IMR-90 (cell line): ENCODE measurements around the gene SETD2. TPM values are rescaled to one million over a fixed set of nuclear protein-coding genes. Genes with fewer than 3 reads are reported as not detected.

Experiments
- ATAC-seq: fragments of 200-7000 bp; cut with Tn5 transposase; 2 replicates; pipeline ENCODE4 v1.9.1; 2020; ENCODE audit warnings: low read depth, mild to moderate bottlenecking, moderate library complexity
- BruUV-seq: library from RNA; stranded (reverse); fragments of 400-500 nt; replicated peaks from 2 replicates; lab custom pipeline; 2021; lab: Mats Ljungman, UMichigan
- CTCF ChIA-PET: fragments of 300-600 bp; formaldehyde crosslinking; extraction: SDS; loops from one replicate; lab custom pipeline; 2021; ENCODE audit warnings: antibody characterized with exemption; lab: Yijun Ruan, JAX
- POLR2A ChIA-PET: fragments of 300-600 bp; sonication (Branson Sonifier 250); formaldehyde crosslinking; loops from one replicate; lab custom pipeline; 2022; ENCODE audit warnings: antibody characterized with exemption; ENCODE audit not compliant: unreplicated experiment; lab: Charles Lee
- DNase-seq: peaks from one replicate; pipeline ENCODE4 v3.0.0; 2013
- H2AFZ ChIP-seq: replicated peaks from 2 replicates; pipeline ENCODE3; 2013; ENCODE audit warnings: low read length, mild to moderate bottlenecking; ENCODE audit not compliant: poor library complexity
- H2AK5ac ChIP-seq: 2 replicates; pipeline ENCODE4 v1.6.1; 2013; ENCODE audit warnings: low read depth, low read length, inconsistent platforms
- H2AK9ac ChIP-seq: replicated peaks from 2 replicates; pipeline ENCODE3; 2013; ENCODE audit warnings: mild to moderate bottlenecking, low read depth, low read length, moderate library complexity; ENCODE audit not compliant: poor library complexity
- H2BK120ac ChIP-seq: 2 replicates; pipeline ENCODE4 v1.6.1; 2013; ENCODE audit warnings: low read depth, low read length, inconsistent platforms
- H2BK15ac ChIP-seq: 3 replicates; pipeline ENCODE4 v1.6.1; 2013; ENCODE audit warnings: low read depth, low read length, inconsistent platforms
- H2BK20ac ChIP-seq: 2 replicates; pipeline ENCODE4 v1.6.1; 2013; ENCODE audit warnings: low read depth, mild to moderate bottlenecking, inconsistent platforms, low read length, moderate library complexity
- H2BK5ac ChIP-seq: 2 replicates; pipeline ENCODE4 v1.6.1; 2013; ENCODE audit warnings: mild to moderate bottlenecking, low read depth, low read length, inconsistent platforms; ENCODE audit not compliant: poor library complexity, severe bottlenecking
- H3K14ac ChIP-seq: replicated peaks from 2 replicates; pipeline ENCODE4 v1.6.1; 2013; ENCODE audit warnings: low read depth, low read length, inconsistent platforms
- H3K18ac ChIP-seq: 2 replicates; pipeline ENCODE4 v1.6.1; 2013; ENCODE audit warnings: low read depth, low read length, control low read depth
- H3K23ac ChIP-seq: 2 replicates; pipeline ENCODE4 v1.6.1; 2013; ENCODE audit warnings: low read depth, low read length, inconsistent platforms
- H3K27ac ChIP-seq: 2 replicates; pipeline ENCODE4 v1.5.1; 2013; ENCODE audit warnings: mild to moderate bottlenecking, control low read depth, low read length; ENCODE audit not compliant: insufficient read depth
- H3K27me3 ChIP-seq: 2 replicates; pipeline ENCODE4 v1.6.1; 2013; ENCODE audit warnings: low read length; ENCODE audit not compliant: control insufficient read depth, insufficient read depth
- H3K36me3 ChIP-seq: 2 replicates; pipeline ENCODE4 v1.6.1; 2013; ENCODE audit warnings: low read length, mixed read lengths; ENCODE audit not compliant: control insufficient read depth, insufficient read depth
- H3K4ac ChIP-seq: 2 replicates; pipeline ENCODE4 v1.6.1; 2013; ENCODE audit warnings: low read depth, low read length, inconsistent platforms
- H3K4me1 ChIP-seq: 2 replicates; pipeline ENCODE4 v1.6.1; 2013; ENCODE audit warnings: low read length, mixed read lengths; ENCODE audit not compliant: control insufficient read depth, insufficient read depth
- H3K4me2 ChIP-seq: 2 replicates; pipeline ENCODE4 v1.6.1; 2013; ENCODE audit warnings: low read depth, mild to moderate bottlenecking, control low read depth, low read length, moderate library complexity
- H3K4me3 ChIP-seq: 2 replicates; pipeline ENCODE4 v1.5.1; 2013; ENCODE audit warnings: low read depth, mild to moderate bottlenecking, control low read depth, low read length, moderate library complexity; ENCODE audit not compliant: insufficient read depth
- H3K56ac ChIP-seq: 2 replicates; pipeline ENCODE4 v1.6.1; 2013; ENCODE audit warnings: low read length, inconsistent platforms; ENCODE audit not compliant: insufficient read depth; ENCODE audit errors: extremely low read depth
- H3K79me1 ChIP-seq, 2 experiments: 2 replicates each; pipeline ENCODE4 v1.6.1; 2013; ENCODE audit warnings: low read length in 2 of 2, inconsistent platforms in 1 of 2, low read depth in 1 of 2
- H3K9ac ChIP-seq: 2 replicates; pipeline ENCODE4 v1.6.1; 2013; ENCODE audit warnings: low read depth, low read length, control low read depth
- H3K9me1 ChIP-seq: 2 replicates; pipeline ENCODE4 v1.6.1; 2013; ENCODE audit warnings: low read length, inconsistent platforms; ENCODE audit not compliant: insufficient read depth
- H3K9me3 ChIP-seq: 2 replicates; pipeline ENCODE4 v1.6.1; 2013; ENCODE audit warnings: low read length; ENCODE audit not compliant: control insufficient read depth, insufficient read depth
- H4K20me1 ChIP-seq: 2 replicates; pipeline ENCODE4 v1.6.1; 2013; ENCODE audit warnings: low read length, inconsistent platforms; ENCODE audit not compliant: insufficient read depth
- H4K5ac ChIP-seq: 2 replicates; pipeline ENCODE4 v1.6.1; 2013; ENCODE audit warnings: mild to moderate bottlenecking, low read depth, low read length, control low read depth
- H4K8ac ChIP-seq, 2 experiments: 2 replicates each; pipeline ENCODE4 v1.6.1; 2013; ENCODE audit warnings: low read depth in 2 of 2, low read length in 2 of 2, control low read depth in 1 of 2, inconsistent platforms in 1 of 2
- H4K91ac ChIP-seq: 2 replicates; pipeline ENCODE4 v1.6.1; 2013; ENCODE audit warnings: low read depth, low read length, inconsistent platforms; ENCODE audit not compliant: insufficient read depth
- BHLHE40 ChIP-seq: fragments of 150-350 bp; IDR thresholded peaks from 2 replicates; pipeline ENCODE4 v1.6.1; 2016; ENCODE audit warnings: mild to moderate bottlenecking, low read depth, low read length
- CEBPB ChIP-seq: IDR thresholded peaks from 2 replicates; pipeline ENCODE4 v1.6.1; 2012; ENCODE audit warnings: low read depth, low read length, improper control_type of control experiment
- CHD1 ChIP-seq: IDR thresholded peaks from 2 replicates; pipeline ENCODE4 v1.6.1; 2012; ENCODE audit warnings: low read depth, low read length, improper control_type of control experiment
- FOS ChIP-seq: fragments of 150-350 bp; IDR thresholded peaks from 2 replicates; pipeline ENCODE4 v1.6.1; 2016; ENCODE audit warnings: low read depth, low read length
- MAFK ChIP-seq: IDR thresholded peaks from 2 replicates; pipeline ENCODE4 v1.6.1; 2012; ENCODE audit warnings: low read depth, low read length, improper control_type of control experiment
- MAZ ChIP-seq: IDR thresholded peaks from 2 replicates; pipeline ENCODE4 v1.6.1; 2012; ENCODE audit warnings: low read depth, mild to moderate bottlenecking, low read length, improper control_type of control experiment, moderate library complexity, borderline replicate concordance
- MXI1 ChIP-seq: IDR thresholded peaks from 2 replicates; pipeline ENCODE4 v1.6.1; 2012; ENCODE audit warnings: low read depth, mild to moderate bottlenecking, low read length, moderate library complexity, borderline replicate concordance
- NFE2L2 ChIP-seq: fragments of 150-350 bp; IDR thresholded peaks from 2 replicates; pipeline ENCODE4 v1.6.1; 2016; ENCODE audit warnings: low read depth, mild to moderate bottlenecking, low read length
- POLR2A ChIP-seq: IDR thresholded peaks from 2 replicates; pipeline ENCODE4 v1.6.1; 2012; ENCODE audit warnings: mild to moderate bottlenecking, low read depth, low read length
- RAD21 ChIP-seq: IDR thresholded peaks from 2 replicates; pipeline ENCODE4 v1.6.1; 2012; ENCODE audit warnings: low read length, improper control_type of control experiment
- RCOR1 ChIP-seq: IDR thresholded peaks from 2 replicates; pipeline ENCODE4 v1.6.1; 2012; ENCODE audit warnings: mild to moderate bottlenecking, low read length, improper control_type of control experiment; ENCODE audit not compliant: insufficient replicate concordance
- SMC3 ChIP-seq: fragments of 150-350 bp; IDR thresholded peaks from 2 replicates; pipeline ENCODE4 v1.6.1; 2016; ENCODE audit warnings: low read depth, mild to moderate bottlenecking, antibody characterized with exemption, low read length, moderate library complexity
- whole genome bisulfite sequencing, 2 experiments: methylation state at CpG; one replicate each; pipeline versions ENCODE4 v1.1.5 to v1.1.7; 2013; ENCODE audit warnings: missing lambda C conversion rate in 2 of 2; ENCODE audit not compliant: insufficient read length in 1 of 2; ENCODE audit errors: extremely low coverage in 2 of 2; 5-methylcytosine and 5-hydroxymethylcytosine counted together
- dilution Hi-C: fragments of 300-500 bp; cut with HindIII; formaldehyde crosslinking; loops from one replicate; pipeline ENCODE4 v1.14.3; 2018; ENCODE audit warnings: low sequenced_read_pairs; ENCODE audit not compliant: unreplicated experiment
- in situ Hi-C: fragments of 300-500 bp; cut with MboI; formaldehyde crosslinking; loops from 3 replicates; pipeline ENCODE4 v1.14.3; 2019; ENCODE audit warnings: low sequenced_read_pairs, inconsistent platforms, mixed read lengths
- intact Hi-C: fragments of 100-400 bp; cut with micrococcal nuclease; formaldehyde crosslinking; loops from 2 replicates; pipeline ENCODE4 v1.10.0; 2022
- polyA plus RNA-seq, 3 experiments: library from polyadenylated mRNA; depleted of rRNA; stranded (reverse); fragments of >200 nt; gene quantifications; 2 replicates each; pipeline ENCODE4 v1.2.3, GENCODE V29; 2012; ENCODE audit warnings: low replicate concordance in 1 of 3
- total RNA-seq: library from RNA; depleted of rRNA; stranded (reverse); fragments of >200 nt; gene quantifications from 2 replicates; pipeline ENCODE4 v1.2.3, GENCODE V29; 2012
- TF ChIP-seq, protein P1 (sequence below): conservative IDR thresholded peaks from 2 replicates; pipeline ENCODE4 v1.5.1; 2012; ENCODE audit warnings: mild to moderate bottlenecking, low read depth, low read length, improper control_type of control experiment
- TF ChIP-seq, protein P2 (sequence below): fragments of 150-350 bp; IDR thresholded peaks from 2 replicates; pipeline ENCODE4 v1.6.1; 2016; ENCODE audit warnings: low read depth, mild to moderate bottlenecking, low read length, moderate library complexity, borderline replicate concordance

Gene SETD2
- total and polyA plus RNA-seq, 2 of the 4 experiments (the other 2 are of a cell fraction) = 18.3 to 20.1 TPM

DNA sequence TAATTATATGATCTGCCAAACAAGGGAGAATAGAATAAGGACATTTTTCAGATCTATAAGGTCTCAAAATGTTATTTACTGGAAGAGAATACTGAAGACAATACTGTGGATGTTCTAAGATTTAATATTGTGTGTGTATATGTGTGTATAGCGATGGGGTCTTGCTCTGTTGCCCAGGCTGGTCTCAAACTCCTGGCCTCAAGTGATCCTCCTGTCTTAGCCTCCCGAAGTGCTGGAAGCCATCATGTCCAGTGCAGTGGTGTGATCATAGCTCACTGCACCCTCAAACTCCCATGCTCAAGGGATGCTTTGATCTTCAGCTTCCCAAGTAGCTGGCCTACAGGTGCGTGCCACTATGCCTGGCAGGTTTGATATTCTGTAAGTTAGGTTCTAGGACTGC, 93.1 kb downstream of the SETD2 start:
- intact Hi-C loops (no loop called here), in situ Hi-C loops (no loop called here), dilution Hi-C loops (no loop called here)
- no CpG with 5 or more reads among the region's 3 CpGs for WGBS, 2 experiments
- Histone ChIP-seq H4K20me1 (peaks cover 10% of the 10 kb centered on the region; the same call in 1 of the 2 replicates), H2AFZ (no peak overlapping the region), H3K27me3 (no peaks in the 10 kb centered on the region), H3K4me1 (no peaks in the 10 kb centered on the region), H3K23ac (no peak overlapping the region), H3K27ac (no peak overlapping the region), H4K8ac (no peak overlapping the region), H2BK120ac (no peak overlapping the region), H2BK15ac (no peak overlapping the region), H2BK5ac (no peak overlapping the region), H4K91ac (no peak overlapping the region), H3K9ac (no peak overlapping the region), H2AK5ac (no peak overlapping the region), H3K18ac (no peak overlapping the region), H3K4me2 (no peak overlapping the region), H3K36me3 (peaks cover 11% of the 10 kb centered on the region), H2AK9ac (no peak overlapping the region), H3K56ac (no peak overlapping the region), H3K4ac (no peak overlapping the region), H3K79me1 (peaks cover 29 to 51% of the 10 kb centered on the region in 2 experiments), H3K9me1 (peaks cover 6% of the 10 kb centered on the region; the same call in 1 of the 2 replicates), H4K5ac (no peak overlapping the region), H3K4me3 (no peak overlapping the region), H2BK20ac (no peak overlapping the region), H3K9me3 (no peaks in the 10 kb centered on the region), H3K14ac (no peak overlapping the region)
- no TSS peak for BruUV-seq
- ChIA-PET POLR2A (no interaction called here), CTCF (no interaction called here)
- TF ChIP-seq CEBPB (no peak), POLR2A (no peak), FOS (no peak), CHD1 (no peak), MXI1 (no peak), NFE2L2 (no peak), RCOR1 (no peak), MAZ (no peak), RAD21 (no peak), SMC3 (no peak), MAFK (no peak), BHLHE40 (no peak)
- TF ChIP-seq, protein P1, sequence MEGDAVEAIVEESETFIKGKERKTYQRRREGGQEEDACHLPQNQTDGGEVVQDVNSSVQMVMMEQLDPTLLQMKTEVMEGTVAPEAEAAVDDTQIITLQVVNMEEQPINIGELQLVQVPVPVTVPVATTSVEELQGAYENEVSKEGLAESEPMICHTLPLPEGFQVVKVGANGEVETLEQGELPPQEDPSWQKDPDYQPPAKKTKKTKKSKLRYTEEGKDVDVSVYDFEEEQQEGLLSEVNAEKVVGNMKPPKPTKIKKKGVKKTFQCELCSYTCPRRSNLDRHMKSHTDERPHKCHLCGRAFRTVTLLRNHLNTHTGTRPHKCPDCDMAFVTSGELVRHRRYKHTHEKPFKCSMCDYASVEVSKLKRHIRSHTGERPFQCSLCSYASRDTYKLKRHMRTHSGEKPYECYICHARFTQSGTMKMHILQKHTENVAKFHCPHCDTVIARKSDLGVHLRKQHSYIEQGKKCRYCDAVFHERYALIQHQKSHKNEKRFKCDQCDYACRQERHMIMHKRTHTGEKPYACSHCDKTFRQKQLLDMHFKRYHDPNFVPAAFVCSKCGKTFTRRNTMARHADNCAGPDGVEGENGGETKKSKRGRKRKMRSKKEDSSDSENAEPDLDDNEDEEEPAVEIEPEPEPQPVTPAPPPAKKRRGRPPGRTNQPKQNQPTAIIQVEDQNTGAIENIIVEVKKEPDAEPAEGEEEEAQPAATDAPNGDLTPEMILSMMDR = no peak
- TF ChIP-seq, protein P2, sequence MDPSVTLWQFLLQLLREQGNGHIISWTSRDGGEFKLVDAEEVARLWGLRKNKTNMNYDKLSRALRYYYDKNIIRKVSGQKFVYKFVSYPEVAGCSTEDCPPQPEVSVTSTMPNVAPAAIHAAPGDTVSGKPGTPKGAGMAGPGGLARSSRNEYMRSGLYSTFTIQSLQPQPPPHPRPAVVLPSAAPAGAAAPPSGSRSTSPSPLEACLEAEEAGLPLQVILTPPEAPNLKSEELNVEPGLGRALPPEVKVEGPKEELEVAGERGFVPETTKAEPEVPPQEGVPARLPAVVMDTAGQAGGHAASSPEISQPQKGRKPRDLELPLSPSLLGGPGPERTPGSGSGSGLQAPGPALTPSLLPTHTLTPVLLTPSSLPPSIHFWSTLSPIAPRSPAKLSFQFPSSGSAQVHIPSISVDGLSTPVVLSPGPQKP = no peak
- ATAC-seq (no peak), DNase-seq (no peak)
